ENCODE measurements around the gene PPP6R2. TPM values are rescaled to one million over a fixed set of nuclear protein-coding genes. Genes with fewer than 3 reads are reported as not detected.

PPP6R2 gene
- total RNA-seq, 1 experiment from 2014 or later, result 42.6 TPM

GRCh38 chr22:50459016-50459415 lies 115.9 kb downstream of the PPP6R2 start:
- Histone ChIP-seq H2BK5ac (ENCODE audit: insufficient read length, low read length) (no peak overlapping the region), H4K91ac (ENCODE audit: insufficient read length, low read depth, low read length) (no peak overlapping the region), H3K4me1 (ENCODE audit: insufficient read depth, low read length) (no peaks in the 10 kb centered on the region), H3K4me2 (ENCODE audit: insufficient read depth, insufficient read length, low read length) (no peak overlapping the region), H2BK15ac (ENCODE audit: low read depth, low read length) (no peak overlapping the region; the same call in 1 of the 2 replicates), H2AFZ (ENCODE audit: low read length) (no peak overlapping the region), H3K56ac (ENCODE audit: insufficient read length, low read depth, low read length) (no peak overlapping the region), H3K4ac (ENCODE audit: low read depth, low read length) (no peak overlapping the region), H2BK120ac (ENCODE audit: low read depth, low read length, poor library complexity, severe bottlenecking) (no peak overlapping the region), H2BK12ac (ENCODE audit: insufficient read length, low read depth, low read length) (no peak overlapping the region), H2AK5ac (ENCODE audit: insufficient read length, low read length) (no peak overlapping the region), H3T11ph (ENCODE audit: low read length) (no peak overlapping the region), H3K27me3 (ENCODE audit: insufficient read depth, low read length) (no peaks in the 10 kb centered on the region), H3K23me2 (ENCODE audit: insufficient read length, low read depth, low read length, poor library complexity, severe bottlenecking) (no peaks in the 10 kb centered on the region), H3K9ac (ENCODE audit: extremely low read depth, insufficient read length, low read length) (no peak overlapping the region), H3K27ac (ENCODE audit: insufficient read length, low read depth, low read length) (no peak overlapping the region), H3K23ac (ENCODE audit: insufficient read length, low read depth, low read length) (no peak overlapping the region), H2BK20ac (ENCODE audit: low read depth, low read length, poor library complexity, severe bottlenecking) (no peak overlapping the region), H3K18ac (ENCODE audit: insufficient read length, low read depth, low read length) (no peak overlapping the region), H3K9me3 (ENCODE audit: control insufficient read depth, low read depth, low read length) (no peaks in the 10 kb centered on the region), H3K14ac (ENCODE audit: insufficient read depth, low read length) (no peak overlapping the region; the same call in 1 of the 2 replicates), H4K8ac (replicated peaks; ENCODE audit: insufficient read length, low read depth, low read length) (no peak overlapping the region), H4K5ac (ENCODE audit: insufficient read length, low read depth, low read length) (no peak overlapping the region), H4K20me1 (ENCODE audit: control insufficient read depth, insufficient read depth, insufficient read length) (peaks cover 5% of the 10 kb centered on the region), H3K79me1 (ENCODE audit: insufficient read depth, low read depth, low read length, poor library complexity, severe bottlenecking) (no peaks in the 10 kb centered on the region), H3K79me2 (ENCODE audit: insufficient read depth, low read length) (no peaks in the 10 kb centered on the region)
- H3K27ac Mint-ChIP-seq, result no peak overlapping the region
- DNase-seq, result no peak
- H3K9me3 Mint-ChIP-seq, result no peaks in the 10 kb centered on the region; a peak in 1 of 5 replicates
- no peaks in the 10 kb centered on the region for H3K27me3 Mint-ChIP-seq (ENCODE audit: low read depth)
- peaks cover 24 to 84% (median 77%) of the 10 kb centered on the region in 3 experiments for H3K36me3 Mint-ChIP-seq (ENCODE audit: insufficient read depth in 1 of 3, low read depth in 3 of 3)
- WGBS (ENCODE audit: extremely low coverage, insufficient read length, low lambda C conversion rate), result no CpG with 5 or more reads among the region's 22 CpGs
- no peak for TF ChIP-seq CTCF (conservative IDR thresholded peaks at IDR 0.05)
- H3K4me3 Mint-ChIP-seq, result no peak overlapping the region
- no peaks in the 10 kb centered on the region for H3K4me1 Mint-ChIP-seq

All from H9 (cell line).